Dendritic cell treated with granulocyte-macrophage colony-stimulating factor and Interleukin-4, amounts not matched to agents 40 ng/mL and 50 ng/mL, for 4 days (primary cell): Measurements from ENCODE around the gene PDE11A.

Source experiments
- H3K27ac Mint-ChIP-seq: one replicate; pipeline ENCODE4 v1.8.0; 2022; ENCODE audit warnings: mild to moderate bottlenecking, mixed read lengths
- H3K27me3 Mint-ChIP-seq: one replicate; pipeline ENCODE4 v1.8.0; 2022; ENCODE audit warnings: mild to moderate bottlenecking, mixed read lengths
- H3K36me3 Mint-ChIP-seq: one replicate; pipeline ENCODE4 v1.8.0; 2022; ENCODE audit warnings: low read depth, mixed read lengths
- H3K4me1 Mint-ChIP-seq: one replicate; pipeline ENCODE4 v1.8.0; 2022; ENCODE audit warnings: low read depth, mixed read lengths
- H3K4me3 Mint-ChIP-seq: one replicate; pipeline ENCODE4 v1.8.0; 2022; ENCODE audit warnings: mild to moderate bottlenecking, moderate library complexity, mixed read lengths
- H3K9me3 Mint-ChIP-seq: one replicate; pipeline ENCODE4 v1.8.0; 2022; ENCODE audit warnings: mixed read lengths
- intact Hi-C: fragments of 100-400 bp; cut with micrococcal nuclease; formaldehyde crosslinking; loops from one replicate; pipeline ENCODE4 v1.15.0; 2022

The PDE11A gene

GRCh38 chr2:178072383-178073301, at the start of gene PDE11A:
PDE11A (minus strand) TSS chr2:178072777; CDS start chr2:178072437, 340 bp downstream.
- peaks cover 27% of the 10 kb centered on the region for H3K27me3 Mint-ChIP-seq
- intact Hi-C loops, result no loop called here
- no peaks in the 10 kb centered on the region for H3K36me3 Mint-ChIP-seq
- no peaks in the 10 kb centered on the region for H3K9me3 Mint-ChIP-seq
- H3K27ac Mint-ChIP-seq, result no peak within 1 kb of the TSS
- H3K4me1 Mint-ChIP-seq, result peaks cover 22% of the 10 kb centered on the region
- H3K4me3 Mint-ChIP-seq, result peak within 1 kb of the TSS; percentile 65

GRCh38 chr2:178119179-178119922, 46.8 kb upstream of the PDE11A start:
- peaks cover 53% of the 10 kb centered on the region for H3K36me3 Mint-ChIP-seq
- H3K9me3 Mint-ChIP-seq, result no peaks in the 10 kb centered on the region
- peaks cover 11% of the 10 kb centered on the region for H3K4me1 Mint-ChIP-seq
- H3K4me3 Mint-ChIP-seq, result no peak overlapping the region
- H3K27me3 Mint-ChIP-seq, result no peaks in the 10 kb centered on the region
- intact Hi-C loops, result no loop called here
- no peak overlapping the region for H3K27ac Mint-ChIP-seq

GRCh38 chr2:178117725-178118124, 45.1 kb upstream of the PDE11A start:
- Mint-ChIP-seq H3K4me1 (peaks cover 24% of the 10 kb centered on the region), H3K9me3 (no peaks in the 10 kb centered on the region), H3K36me3 (peaks cover 40% of the 10 kb centered on the region), H3K27ac (no peak overlapping the region), H3K27me3 (no peaks in the 10 kb centered on the region), H3K4me3 (no peak overlapping the region)
- intact Hi-C loops, result no loop called here

GRCh38 chr2:178115271-178115670, 42.7 kb upstream of the PDE11A start:
- Mint-ChIP-seq H3K9me3 (no peaks in the 10 kb centered on the region), H3K36me3 (peaks cover 23% of the 10 kb centered on the region), H3K27ac (no peak overlapping the region), H3K4me3 (no peak overlapping the region), H3K4me1 (peaks cover 32% of the 10 kb centered on the region), H3K27me3 (no peaks in the 10 kb centered on the region)
- intact Hi-C loops, result no loop called here

- intact Hi-C loops, result no loop called here
- Mint-ChIP-seq H3K27me3 (no peaks in the 10 kb centered on the region), H3K4me1 (peaks cover 32% of the 10 kb centered on the region), H3K9me3 (no peaks in the 10 kb centered on the region), H3K27ac (no peak overlapping the region), H3K36me3 (peaks cover 23% of the 10 kb centered on the region), H3K4me3 (no peak overlapping the region)
These were observed 41.9 kb upstream of the PDE11A start for GRCh38 chr2:178114462-178114861.

GRCh38 chr2:178112202-178113152, 39.9 kb upstream of the PDE11A start, which contains the start of gene RBM45:
RBM45 (plus strand) TSS chr2:178112437; CDS start chr2:178112547, 110 bp downstream.
- Mint-ChIP-seq H3K36me3 (peaks cover 10% of the 10 kb centered on the region), H3K4me1 (peaks cover 32% of the 10 kb centered on the region), H3K27me3 (peaks cover 3% of the 10 kb centered on the region), H3K4me3 (peak within 1 kb of the TSS; percentile 91), H3K9me3 (no peaks in the 10 kb centered on the region), H3K27ac (peak within 1 kb of the TSS; percentile 89)
- intact Hi-C loops, result loop anchor here (1.0 to 2.0 kb wide), 2 partner anchors 168 to 302 kb away; no protein-coding TSS in a partner anchor

- peaks cover 32% of the 10 kb centered on the region for H3K4me1 Mint-ChIP-seq
- no peaks in the 10 kb centered on the region for H3K9me3 Mint-ChIP-seq
- H3K27me3 Mint-ChIP-seq, result peaks cover 3% of the 10 kb centered on the region
- H3K27ac Mint-ChIP-seq, result peak overlapping the region; percentile 89
- intact Hi-C loops, result loop anchor here (1.0 to 2.0 kb wide), 2 partner anchors 169 to 303 kb away; no protein-coding TSS in a partner anchor
- no peak overlapping the region for H3K4me3 Mint-ChIP-seq
- peaks cover 9% of the 10 kb centered on the region for H3K36me3 Mint-ChIP-seq
These were observed 39.2 kb upstream of the PDE11A start for GRCh38 chr2:178111743-178112142.

- no peak overlapping the region for H3K27ac Mint-ChIP-seq
These were observed 38.1 kb upstream of the PDE11A start for GRCh38 chr2:178110681-178111080.

GRCh38 chr2:178109813-178110212, 37.2 kb upstream of the PDE11A start:
- peaks cover 9% of the 10 kb centered on the region for H3K36me3 Mint-ChIP-seq
- intact Hi-C loops, result no loop called here
- no peaks in the 10 kb centered on the region for H3K9me3 Mint-ChIP-seq
- no peak overlapping the region for H3K27ac Mint-ChIP-seq
- peaks cover 26% of the 10 kb centered on the region for H3K4me1 Mint-ChIP-seq
- H3K4me3 Mint-ChIP-seq, result no peak overlapping the region
- peaks cover 3% of the 10 kb centered on the region for H3K27me3 Mint-ChIP-seq

More at GRCh38 chr2:178110681-178111080, 38.1 kb upstream of the PDE11A start:
- Mint-ChIP-seq H3K36me3 (peaks cover 9% of the 10 kb centered on the region), H3K4me3 (no peak overlapping the region), H3K4me1 (peaks cover 32% of the 10 kb centered on the region), H3K27me3 (peaks cover 3% of the 10 kb centered on the region), H3K9me3 (no peaks in the 10 kb centered on the region)
- intact Hi-C loops, result no loop called here

- intact Hi-C loops, result no loop called here
- Mint-ChIP-seq H3K4me1 (peaks cover 12% of the 10 kb centered on the region), H3K36me3 (peaks cover 9% of the 10 kb centered on the region), H3K9me3 (no peaks in the 10 kb centered on the region), H3K27ac (no peak overlapping the region), H3K27me3 (peaks cover 3% of the 10 kb centered on the region), H3K4me3 (no peak overlapping the region)
These were observed 35.6 kb upstream of the PDE11A start for GRCh38 chr2:178108176-178108575.

GRCh38 chr2:178106053-178106452, 33.5 kb upstream of the PDE11A start:
- H3K27me3 Mint-ChIP-seq, result peaks cover 3% of the 10 kb centered on the region
- intact Hi-C loops, result no loop called here
- no peaks in the 10 kb centered on the region for H3K4me1 Mint-ChIP-seq
- H3K27ac Mint-ChIP-seq, result no peak overlapping the region
- H3K9me3 Mint-ChIP-seq, result no peaks in the 10 kb centered on the region
- H3K36me3 Mint-ChIP-seq, result no peaks in the 10 kb centered on the region
- no peak overlapping the region for H3K4me3 Mint-ChIP-seq

GRCh38 chr2:178105566-178105965, 33.0 kb upstream of the PDE11A start:
- Mint-ChIP-seq H3K9me3 (no peaks in the 10 kb centered on the region), H3K4me3 (no peak overlapping the region), H3K27ac (no peak overlapping the region), H3K27me3 (peaks cover 3% of the 10 kb centered on the region), H3K36me3 (no peaks in the 10 kb centered on the region), H3K4me1 (no peaks in the 10 kb centered on the region)
- intact Hi-C loops, result no loop called here
